NOMO-1 treated with dmso at 0.1 percent for 144 hours (cell line): ENCODE measurements around the gene ERI2.
A peak's percentile ranks its signal among the peaks of the same experiment; 100 is the strongest.
"Not testable (repeated sequence)": the region's sequence is repeated elsewhere in the genome, so short reads cannot be mapped to it uniquely, and the experiment has no call there.

ENCODE experiments used
- DNase-seq: peaks from one replicate; lab custom pipeline; 2025; ENCODE audit not compliant: unreplicated experiment; lab: John Stamatoyannopoulos, UW

The ERI2 gene

DNA sequence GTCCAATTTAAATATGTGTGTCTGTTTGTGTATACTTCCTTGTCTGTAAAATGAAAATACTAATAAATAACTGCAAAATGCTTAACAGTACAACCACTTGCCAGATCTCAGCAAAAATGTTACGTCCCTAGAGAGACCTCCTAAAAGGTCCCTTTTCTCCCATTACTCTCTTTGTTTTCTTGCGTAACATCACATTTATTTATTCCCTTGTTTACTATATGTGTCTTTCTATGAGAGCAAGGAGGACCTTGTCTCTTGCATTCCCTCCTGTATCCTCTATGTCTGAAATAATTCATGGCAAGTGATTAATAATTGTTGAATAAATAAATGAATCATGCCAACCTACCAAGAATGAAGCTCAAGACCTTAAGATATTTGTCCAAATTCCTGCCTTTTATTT lies 40.5 kb downstream of the ERI2 start:
- no peak for DNase-seq

DNA sequence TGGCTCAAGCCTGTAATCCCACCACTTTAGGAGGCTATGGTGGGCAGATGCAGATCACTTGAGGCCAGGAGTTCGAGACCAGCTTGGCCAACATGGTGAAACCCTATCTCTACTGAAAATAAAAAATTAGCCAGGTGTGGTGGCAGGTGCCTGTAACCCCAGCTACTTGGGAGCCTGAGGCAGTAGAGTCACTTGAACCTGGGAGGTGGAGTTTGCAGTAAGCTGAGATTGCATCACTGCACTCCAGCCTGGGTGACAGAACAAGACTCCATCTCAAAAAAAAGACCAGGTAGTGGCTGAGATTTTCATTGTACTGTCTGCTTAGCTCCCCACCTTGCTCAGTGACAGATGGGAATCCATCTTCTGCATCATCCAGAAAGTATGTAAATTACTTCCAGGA lies 41.8 kb downstream of the ERI2 start:
- not testable (repeated sequence) for DNase-seq

DNA sequence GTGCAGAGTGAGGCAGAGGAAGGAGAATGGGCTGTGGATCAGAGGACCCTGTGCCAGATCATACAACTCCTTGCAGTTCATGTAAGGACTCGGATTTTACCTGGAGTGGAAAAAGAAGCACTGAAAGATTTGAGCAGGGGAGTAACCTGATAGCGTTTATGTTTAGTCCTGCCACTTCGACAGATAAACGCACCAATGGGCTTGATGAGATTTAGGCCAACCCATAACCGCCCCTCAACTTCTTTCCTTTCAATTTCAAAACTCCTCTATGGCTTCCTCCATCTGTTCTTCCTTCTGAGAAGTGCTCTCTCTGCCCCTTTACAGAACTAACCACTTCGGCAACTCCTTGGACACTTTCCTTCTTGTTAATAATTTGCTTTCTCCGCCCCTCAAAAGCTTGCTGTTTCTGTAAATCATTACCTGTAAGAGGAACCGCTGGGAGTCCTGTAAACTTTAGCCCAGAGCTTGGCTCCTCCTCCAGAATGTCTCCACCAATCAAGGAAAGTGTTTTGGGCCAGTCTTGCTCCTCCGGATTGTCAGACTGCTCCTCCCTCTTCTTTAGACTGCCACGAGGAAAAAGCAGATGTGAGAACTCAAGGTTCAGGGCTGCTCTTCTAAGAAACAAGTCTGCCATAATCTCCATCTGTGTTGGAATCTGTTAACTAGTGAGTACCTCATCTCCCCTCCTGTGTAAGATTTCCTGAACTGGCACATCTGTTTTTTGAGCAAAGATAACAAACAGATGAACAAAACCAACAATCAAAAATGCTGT lies 42.6 kb downstream of the ERI2 start, which contains the start of gene ACSM3:
ACSM3 (plus strand) TSS at position 554 of the 772 bp plus-strand sequence. CDS start 6,021 bp downstream, outside the sequence.
- DNase-seq: peak; percentile 91

DNA sequence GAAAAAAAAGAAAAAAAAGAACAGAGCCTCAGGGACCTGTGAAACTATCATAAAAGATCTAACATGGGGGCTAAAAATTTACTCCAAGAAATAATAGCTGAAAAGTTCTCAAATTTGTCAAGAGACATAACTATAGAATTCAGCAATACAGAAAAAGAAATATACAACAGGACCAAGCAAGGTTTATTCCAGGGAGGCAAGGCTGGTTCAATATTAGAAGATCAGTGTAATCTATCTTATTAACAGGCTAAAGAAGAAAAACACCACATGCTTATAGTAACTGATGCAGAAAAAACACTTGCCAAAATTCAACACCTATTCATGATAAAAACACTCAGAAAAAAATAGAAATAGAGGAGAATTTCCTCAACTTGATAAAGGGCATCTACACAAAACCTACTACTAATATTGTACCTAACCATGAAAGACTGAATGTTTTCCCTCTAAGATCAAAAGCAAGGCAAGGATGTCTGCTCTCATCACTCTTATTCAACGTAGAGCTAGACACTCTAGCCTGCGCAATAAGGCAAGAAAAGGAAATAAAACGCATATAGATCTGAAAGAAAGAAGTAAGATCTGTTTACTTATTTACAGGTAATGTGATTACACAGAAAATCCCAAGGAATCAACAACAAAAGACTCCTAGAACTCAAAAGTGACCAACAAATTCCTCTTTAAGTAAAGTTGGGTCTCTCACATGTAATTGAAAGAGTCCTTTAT lies 43.7 kb downstream of the ERI2 start:
- DNase-seq: no peak

DNA sequence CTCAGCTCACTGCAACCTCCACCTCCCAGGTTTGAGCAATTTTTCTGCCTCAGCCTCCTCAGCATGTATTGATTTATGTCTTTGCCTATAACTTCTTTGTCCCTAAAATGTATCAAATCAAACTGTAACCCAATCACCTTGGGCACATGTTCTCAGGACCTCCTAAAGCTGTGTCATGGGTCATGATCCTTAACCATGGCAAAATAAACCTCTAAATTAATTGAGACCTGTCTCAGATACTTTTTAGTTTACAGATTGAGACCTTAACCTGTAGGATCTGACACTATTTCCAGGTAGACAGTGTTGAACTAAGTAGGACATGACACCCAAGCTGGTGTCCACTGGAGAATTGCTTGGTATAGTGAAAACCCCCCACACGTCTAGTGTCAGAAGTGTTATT lies 45.1 kb downstream of the ERI2 start:
- no peak for DNase-seq

DNA sequence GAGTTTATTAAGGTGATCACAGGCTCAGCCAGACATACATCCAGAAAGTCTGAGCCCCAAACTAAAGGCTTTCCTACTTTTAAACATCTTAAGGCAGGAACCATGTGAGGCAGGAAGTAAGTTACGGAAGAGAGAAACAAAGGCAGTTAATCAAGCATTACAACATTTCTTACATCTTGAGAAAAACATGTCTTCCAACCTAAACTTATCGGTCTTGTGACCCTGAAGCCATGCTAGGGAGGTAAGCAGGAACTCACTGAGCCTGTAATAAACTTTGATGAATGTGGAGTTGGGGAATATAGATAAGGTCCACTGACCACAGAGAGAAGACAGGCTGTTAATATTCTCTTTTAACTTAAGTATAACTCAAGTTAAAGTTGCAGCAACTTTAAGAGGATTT lies 45.9 kb downstream of the ERI2 start:
- DNase-seq: no peak

DNA sequence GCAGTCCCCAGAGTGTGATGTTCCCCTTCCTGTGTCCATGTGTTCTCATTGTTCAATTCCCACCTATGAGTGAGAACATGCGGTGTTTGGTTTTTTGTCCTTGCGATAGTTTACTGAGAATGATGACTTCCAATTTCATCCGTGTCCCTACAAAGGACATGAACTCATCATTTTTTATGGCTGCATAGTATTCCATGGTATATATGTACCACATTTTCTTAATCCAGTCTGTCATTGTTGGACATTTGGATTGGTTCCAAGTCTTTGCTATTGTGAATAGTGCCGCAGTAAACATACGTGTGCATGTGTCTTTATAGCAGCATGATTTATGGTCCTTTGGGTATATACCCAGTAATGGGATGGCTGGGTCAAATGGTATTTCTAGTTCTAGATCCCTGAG lies 50.5 kb downstream of the ERI2 start:
- not testable (repeated sequence) for DNase-seq

DNA sequence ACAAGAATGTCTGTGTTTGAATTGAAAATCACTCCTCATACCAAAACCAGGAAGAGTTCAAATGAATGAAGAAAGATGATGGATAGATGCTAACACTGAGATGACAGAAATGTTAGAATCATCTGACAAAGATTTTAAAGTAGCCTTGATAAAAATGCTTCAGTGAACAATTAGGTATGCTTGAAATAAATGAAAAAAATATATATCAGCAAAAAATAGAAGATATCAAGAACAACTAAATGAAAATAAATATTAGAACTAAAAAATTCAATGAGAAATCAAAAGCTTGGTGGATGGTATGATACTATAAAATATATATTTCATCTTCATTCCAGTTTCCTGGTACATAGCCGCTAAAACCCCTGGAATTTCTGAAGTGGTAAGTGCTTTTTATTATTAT lies 51.0 kb downstream of the ERI2 start:
- DNase-seq: no peak

DNA sequence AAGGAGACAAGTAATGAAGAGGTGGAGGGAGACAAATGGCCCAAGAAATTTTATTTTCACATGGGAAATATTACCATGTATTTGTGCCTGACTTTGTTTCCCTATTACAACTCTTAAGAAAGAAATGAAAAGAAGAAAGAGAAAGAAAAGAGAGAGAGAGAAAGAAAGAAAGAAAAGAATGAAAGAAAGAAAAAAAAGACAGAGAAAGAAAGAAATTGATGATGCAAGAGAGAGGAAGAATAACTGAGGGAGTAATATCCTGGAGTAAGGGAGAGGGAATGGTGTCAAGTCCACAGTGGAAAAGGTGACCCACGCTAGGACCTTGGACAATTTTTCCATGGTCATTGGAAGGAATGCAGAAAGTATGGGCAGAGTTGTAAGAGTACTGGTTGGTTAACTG lies 52.5 kb downstream of the ERI2 start:
- no peak for DNase-seq

DNA sequence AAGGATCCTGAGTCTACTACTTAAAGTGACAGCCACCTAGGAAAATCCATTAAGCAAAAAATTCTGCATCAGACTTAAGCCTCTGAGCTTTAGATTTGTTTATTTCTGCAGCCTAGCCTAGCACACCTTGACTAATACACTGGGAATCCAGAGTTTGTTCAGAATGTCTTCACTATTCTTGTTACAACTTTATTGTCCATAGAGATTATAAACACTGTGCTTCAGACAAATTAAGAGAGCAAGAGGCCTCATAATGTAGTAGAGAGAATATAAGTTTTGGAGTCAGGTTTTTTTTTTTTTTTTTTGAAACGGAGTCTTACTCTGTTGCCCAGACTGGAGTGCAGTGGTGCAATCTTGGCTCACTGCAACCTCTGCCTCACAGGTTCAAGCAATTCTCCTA lies 55.7 kb downstream of the ERI2 start:
- DNase-seq: no peak

DNA sequence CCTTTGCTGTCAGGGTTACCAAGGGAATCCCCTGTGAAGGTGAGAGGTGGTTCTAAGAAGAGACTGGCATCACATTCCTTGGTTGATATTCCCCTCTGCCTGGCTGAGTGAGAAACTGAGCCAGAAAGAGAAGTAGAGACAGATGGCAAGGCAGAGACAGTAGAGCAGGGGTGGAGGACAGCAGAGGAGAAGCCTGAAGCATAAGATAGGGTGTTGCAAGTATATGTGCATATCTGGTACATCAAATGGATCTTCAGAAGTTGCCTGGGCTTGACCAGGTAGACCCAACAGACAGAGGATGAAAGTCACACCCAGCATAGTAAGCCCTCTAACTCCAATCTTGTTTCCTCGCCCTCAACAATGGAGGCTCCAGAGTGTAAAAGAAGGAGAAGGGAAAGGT lies 56.8 kb downstream of the ERI2 start:
- DNase-seq: no peak

DNA sequence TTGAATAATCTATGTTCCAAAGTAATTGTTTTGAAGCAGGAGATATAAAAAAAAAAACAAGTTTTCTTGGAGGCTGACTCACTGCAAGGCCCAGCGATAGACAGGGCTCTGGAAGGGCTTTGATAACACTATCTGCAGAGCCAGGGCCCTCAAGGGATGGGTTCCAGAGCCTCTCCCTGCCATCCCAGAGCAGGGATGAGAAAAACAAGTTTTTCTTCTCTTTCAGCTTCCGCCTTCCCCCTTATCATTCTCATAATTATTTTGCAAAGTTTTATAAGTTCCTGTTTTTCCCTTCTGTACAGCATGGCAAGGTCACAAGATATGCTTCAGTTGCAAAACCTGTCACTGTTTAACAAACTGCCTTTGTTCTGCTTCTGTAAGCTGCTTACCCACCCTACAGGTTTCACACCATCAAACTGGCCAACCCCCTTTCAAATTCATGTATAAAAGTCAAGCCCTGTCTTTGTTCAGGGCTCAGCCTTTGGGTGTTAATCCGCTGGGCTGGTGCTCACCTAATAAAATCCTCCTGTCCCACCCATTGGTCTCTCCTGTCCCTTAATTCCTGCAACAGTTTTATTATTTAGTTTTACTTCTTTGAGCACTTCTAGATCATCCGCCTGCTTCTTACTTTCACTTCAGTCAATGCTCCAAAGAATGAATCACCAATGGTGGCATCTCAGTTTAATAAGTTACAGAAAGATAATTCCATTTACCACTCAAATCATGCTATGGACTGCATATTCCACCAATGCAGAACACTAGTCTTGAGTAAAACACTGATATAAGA lies 59.0 kb downstream of the ERI2 start:
- DNase-seq: peak; percentile 62

DNA sequence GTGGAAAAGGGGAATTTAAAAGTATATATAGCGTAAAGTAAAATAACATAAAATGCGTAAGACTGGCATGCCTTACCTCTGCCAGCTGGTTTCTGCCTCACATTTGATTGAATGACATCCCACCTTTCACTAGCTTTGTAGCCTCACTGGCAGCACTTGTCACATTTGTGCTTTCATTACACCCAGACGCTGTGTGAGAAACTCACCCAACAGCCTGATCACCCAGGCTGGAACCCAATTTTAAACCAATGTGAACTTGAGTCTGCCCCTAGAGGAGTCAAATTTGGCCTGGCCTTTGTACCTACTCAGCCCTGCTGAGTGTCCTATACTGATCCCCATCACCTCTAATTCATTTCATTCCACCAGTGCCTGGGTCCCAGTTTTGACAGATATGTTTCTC lies 59.8 kb downstream of the ERI2 start:
- DNase-seq: no peak
